Activated T-cell treated with anti-CD3 and anti-CD28 coated beads, Interleukin-2, amount 50 U/mL, for 48 hours (primary cell): ENCODE data around the gene OAS1.

Experiments used
- DNase-seq, 2 experiments: peaks; one replicate each; pipeline ENCODE4 v3.0.0-alpha.2; 2020

The OAS1 gene

DNA sequence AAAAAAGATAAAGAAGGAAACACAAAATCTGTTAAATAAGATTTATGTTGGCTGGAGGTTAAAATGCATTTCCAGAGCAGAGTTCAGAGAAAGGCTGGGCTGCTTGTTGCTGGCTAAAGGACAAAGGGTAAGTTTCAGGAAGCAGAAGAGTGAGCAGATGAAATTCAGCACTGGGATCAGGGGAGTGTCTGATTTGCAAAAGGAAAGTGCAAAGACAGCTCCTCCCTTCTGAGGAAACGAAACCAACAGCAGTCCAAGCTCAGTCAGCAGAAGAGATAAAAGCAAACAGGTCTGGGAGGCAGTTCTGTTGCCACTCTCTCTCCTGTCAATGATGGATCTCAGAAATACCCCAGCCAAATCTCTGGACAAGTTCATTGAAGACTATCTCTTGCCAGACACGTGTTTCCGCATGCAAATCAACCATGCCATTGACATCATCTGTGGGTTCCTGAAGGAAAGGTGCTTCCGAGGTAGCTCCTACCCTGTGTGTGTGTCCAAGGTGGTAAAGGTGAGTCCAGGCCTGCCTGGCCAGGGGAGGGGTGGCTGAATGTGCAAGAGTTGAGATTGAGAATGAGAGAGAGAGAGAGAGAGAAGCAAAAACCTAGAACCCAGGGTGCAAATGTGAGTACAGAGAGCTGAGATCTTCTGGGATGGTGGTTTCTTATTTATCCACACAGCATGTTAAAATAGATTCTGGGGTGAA is at the start of gene OAS1:
TSS of gene OAS1 (plus strand) at position 251 of the 703 bp plus-strand sequence. CDS start at position 329, 78 bp downstream.
- DNase-seq = peak; percentile 37 to 38

DNA sequence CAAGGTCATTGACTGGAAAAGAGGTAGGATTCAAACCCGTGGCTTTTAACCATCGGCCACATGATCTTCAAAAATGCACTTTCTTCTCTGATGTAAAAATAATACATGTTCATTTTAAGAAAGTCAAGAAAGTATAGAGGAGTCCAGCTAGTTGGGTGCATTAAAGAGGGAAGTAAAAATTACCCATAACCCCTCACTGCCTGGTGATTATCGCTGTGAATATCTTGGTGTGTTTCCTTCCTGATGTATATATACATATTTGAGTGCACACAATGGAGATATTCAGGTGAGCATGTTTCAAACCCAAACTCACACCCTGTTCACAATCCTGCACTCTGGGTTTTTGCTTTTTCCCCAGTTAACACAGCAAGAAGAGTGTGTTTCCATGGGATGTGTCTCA is 47.5 kb upstream of the OAS1 start:
- no peak for DNase-seq

DNA sequence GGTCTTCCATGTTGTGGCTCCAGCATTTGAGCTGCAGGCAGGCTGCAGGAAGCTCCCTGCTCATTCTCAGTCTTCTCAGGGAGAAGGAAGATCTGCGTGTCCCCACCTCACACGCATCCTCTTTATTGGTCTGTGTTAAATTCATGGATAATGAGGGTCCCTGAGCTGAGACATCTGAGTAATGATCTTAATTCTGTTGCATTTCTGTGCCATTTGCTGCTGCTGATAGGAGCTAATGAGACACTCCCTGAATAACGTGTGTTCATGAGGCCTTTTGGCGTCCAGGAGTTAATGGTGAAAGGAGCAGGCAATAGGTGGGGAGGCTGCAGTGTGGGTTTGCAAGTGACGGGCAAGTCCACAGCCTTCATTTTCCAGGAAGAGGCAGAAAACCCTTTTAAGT is 46.6 kb upstream of the OAS1 start:
- no peak for DNase-seq

DNA sequence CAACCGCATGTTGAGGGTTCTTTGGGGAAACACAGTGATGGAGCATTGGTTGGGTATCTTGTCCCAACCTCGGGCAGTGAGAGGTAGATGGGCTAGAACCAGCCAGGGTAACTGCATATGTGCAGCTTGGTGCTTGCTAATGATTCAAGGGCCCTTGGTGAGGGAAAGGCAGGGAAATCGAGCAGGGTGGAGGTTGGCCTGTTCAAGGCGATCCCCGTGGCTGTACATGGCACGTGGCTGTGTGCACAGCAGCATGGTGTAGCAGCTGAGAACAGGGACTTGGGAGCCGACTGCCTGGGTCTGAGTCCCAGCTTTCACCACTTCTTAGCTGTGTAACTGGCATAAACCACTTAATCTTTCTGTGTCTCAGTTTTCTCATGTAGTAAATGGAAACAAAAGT is 45.5 kb upstream of the OAS1 start:
- no peak for DNase-seq

DNA sequence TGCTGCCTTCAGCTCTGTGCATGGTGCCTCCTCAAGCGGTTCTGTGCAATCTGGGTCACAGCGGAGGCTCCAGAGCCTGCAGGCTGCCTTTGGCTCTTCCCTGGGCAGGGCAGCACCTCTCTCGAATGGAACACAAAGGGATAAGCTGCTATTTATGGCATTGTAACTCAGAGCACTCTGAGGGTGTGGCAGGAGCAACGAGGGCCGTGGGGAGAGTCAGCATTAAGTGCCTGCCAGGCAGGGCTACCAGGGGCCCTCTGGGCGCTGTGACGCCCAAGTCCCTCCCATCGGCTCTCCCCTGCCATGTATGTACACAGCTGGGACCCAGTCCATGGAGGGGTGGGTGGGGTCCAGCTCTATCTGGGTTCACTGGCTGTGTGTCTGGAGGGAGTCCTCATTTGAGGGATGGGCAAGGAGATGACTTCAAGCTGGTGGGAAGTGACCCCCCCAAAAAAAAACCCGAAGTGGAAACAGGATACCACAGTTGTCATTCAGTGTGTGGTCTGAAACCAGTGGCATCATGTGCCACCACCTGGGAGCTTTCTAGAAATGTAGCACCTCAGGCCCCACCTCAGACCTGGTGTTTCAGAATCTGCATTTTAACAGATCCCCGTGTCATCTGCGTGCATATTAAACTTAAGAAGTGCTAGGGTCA is 44.0 kb upstream of the OAS1 start:
- no peak for DNase-seq

DNA sequence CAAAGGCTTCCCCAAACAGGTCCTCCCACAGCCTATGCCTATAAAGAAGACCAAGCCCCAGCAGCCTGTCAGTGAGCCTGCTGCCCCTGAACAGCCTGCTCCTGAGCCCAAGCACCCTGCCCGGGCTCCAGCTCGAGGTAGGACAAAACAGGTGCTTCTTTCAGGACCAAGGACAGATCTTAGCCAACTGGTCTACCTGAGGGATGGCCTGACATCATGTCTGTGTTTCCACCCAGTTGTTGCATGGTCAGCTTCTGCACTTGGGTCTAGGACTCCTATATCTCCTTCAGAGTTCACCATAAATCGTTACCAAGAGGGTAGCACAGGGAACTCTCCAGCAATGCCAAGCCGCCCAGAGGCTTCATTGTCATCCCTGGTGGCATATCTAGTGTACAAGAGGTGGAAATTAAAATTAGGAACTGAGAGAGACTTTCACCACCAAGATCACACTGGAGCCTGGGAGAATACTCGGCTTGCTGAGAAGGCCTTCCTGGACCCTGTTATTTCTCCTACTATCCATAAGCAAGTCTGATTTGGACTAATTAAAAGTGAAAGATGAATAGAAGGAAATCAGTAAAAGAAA is 38.2 kb upstream of the OAS1 start:
- DNase-seq = no peak

DNA sequence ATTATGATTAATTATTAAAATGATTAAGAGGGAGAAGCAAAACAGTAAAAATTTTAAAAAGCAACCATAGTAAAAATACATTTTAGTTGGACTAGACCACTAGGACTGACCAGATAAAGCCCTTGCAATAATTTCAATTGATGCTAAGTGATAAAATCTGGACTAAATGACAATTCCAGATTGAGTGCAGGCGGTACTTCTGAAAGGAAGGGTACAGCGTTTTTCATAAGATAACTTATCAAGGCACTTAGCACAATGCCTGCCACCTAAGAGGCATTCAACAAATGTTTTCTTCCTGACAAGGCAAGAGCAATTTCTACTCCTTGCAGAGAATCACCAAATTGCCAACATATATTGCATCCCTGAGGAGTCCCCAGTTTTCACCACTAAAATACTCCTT is 37.7 kb upstream of the OAS1 start:
- no peak for DNase-seq

DNA sequence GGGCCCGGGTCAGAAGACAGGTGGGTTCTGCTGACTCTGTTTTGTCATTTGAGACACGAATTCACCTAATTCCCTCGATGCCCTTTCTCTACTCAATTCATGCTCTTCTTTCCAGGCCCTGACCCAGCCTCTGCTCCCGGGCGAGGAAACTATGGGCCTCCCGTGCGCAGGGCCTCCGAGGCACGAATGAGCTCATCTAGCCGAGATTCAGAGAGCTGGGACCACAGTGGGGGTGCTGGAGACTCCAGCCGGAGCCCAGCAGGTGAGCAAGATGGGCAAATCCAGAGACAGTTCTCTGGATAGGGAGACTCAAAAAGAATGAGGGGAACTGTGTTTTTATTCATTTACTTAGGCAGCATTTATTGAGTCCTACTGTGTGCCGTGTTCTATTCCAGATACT is 37.0 kb upstream of the OAS1 start:
- no peak for DNase-seq

DNA sequence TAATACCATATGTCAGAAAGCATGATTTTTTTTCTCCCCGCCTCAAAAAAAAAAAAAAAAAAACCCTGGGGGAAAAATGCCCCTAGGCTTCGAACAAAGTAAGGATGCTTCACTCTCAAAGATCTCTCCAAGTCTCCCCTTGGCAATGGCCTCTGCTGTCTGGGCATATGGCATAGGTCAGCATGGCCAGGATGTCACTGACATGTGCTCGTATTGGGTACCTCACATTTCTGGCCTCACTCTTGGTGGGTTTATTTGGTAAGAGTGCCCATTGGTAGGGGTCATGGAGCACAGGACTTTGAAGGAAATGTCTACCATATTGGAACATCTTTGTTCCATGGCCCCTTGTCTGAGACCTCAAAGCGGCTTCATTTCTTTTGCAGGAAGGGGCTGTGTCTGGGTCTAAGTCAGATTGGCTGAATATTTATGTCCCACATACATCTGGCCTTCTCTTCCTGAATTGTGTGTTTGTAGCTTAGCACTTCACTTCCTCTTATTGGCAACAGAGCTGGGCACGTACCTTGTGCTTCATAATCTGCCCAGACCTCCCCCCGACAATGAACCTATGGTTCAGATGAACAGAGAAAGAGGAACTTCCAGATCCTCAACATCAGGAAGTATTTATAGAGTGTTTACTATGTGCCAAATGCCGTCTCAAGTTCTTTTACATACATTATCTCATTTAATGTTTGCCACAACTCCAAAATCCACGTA is 36.3 kb upstream of the OAS1 start:
- no peak for DNase-seq

DNA sequence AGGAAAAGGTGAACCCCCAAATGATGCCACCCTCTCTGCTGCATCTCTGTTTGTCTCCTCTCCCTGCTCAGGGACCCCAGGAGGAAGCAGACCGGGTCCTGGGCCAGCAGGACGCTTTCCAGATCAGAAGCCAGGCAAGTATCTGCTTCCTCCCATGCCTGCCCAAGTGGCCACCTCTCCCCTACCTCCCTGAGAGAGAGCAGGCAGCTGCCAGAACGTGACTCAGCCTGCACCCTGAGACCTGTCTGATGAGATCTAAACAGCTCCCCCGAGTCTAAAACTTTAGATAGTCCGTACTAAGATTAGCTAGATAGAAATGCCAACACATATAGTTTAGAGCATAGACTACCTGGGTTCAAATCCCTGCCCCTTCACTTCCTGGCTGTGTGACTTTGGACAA is 31.2 kb upstream of the OAS1 start:
- no peak for DNase-seq

DNA sequence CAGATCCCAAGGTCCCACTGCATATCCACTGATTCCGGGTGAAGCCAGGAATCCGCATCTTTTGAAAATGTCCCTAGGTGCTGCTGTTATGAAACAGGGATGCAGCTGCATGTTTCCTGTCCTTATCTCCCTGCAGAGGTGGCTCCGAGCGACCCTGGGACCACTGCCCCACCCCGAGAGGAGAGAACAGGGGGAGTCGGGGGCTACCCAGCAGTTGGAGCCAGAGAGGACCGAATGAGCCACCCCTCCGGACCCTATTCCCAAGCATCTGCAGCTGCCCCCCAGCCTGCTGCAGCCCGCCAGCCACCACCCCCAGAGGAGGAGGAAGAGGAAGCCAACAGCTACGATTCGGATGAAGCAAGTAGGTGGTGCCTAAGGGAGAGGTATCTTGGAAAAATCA is 30.3 kb upstream of the OAS1 start:
- no peak for DNase-seq

DNA sequence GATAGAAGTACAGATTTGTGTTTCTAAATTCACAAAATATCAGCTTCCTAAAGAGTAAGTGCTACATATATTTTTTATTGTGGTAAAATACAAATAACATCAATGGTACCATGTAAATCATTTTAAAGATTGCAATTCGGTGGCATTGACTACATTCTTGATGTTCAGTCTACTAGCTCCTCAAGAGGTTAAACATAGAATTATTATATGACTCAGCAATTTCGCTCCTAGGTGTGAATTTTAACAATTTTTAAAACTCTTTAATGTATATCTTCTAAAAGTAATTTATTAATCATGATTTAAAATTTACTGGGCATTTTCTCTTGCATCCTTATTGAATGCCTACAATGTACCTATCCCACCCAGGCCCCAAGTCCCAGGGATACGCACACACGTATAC is 29.8 kb upstream of the OAS1 start:
- no peak for DNase-seq

DNA sequence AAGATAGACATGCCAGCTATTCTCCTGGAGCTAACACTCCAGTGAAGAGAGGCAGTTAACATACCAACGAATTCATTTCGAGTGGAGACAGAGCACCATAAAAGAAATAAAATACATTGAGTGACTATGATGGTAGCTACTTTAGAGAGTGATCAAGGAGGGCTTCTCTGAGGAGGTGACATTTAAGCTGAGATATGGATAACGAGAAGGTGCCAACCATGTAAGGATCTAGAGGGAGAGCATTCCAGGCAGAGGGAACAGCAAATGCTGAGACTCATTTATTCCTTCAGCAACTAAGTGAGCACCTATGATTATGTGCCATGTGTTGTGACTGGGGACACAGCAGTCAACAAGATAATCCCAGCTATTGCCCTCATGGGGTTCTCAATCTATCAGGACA is 28.3 kb upstream of the OAS1 start:
- no peak for DNase-seq

DNA sequence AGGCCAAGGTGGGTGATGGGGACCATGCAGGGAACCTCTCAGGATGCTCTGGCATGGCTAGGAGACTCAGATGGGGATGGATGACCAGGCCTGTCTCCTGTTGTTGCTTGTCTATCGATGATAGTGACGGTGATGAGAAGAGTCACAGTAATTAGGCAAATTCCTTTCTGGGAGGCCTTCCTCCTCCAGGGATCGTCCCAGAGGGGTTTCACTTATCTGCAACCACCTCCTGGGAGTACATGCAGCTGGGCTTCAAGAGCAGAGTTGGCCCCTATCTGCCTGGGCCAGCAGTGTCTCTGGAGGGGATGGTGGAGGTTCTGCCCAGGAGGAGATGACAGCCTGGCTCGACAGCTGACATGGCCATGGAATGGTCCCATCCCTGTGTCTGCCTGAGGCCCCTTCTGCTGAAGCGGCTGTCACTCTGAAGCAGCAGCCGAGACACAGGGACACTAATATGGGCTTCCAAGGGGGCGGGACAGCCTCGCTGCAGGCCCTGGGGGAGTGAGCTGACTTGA is 27.5 kb upstream of the OAS1 start:
- no peak for DNase-seq

DNA sequence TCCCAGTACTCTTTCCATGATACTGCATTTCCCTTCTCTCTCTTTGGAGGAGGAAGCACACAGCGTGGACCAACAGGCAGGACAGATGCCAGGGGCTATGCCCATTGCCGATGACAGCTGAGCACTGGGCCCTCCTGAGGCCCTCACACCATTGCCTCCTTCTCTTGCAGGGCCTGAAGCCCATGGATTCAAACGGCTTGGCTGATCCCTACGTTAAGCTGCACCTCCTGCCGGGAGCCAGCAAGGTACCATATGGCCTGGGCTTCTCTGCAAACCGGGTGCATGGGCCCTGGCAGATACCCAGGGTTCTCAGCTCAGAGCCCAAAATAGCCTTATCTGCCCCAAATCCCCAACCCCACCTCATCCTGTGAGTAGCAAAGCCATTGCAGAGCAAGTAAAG is 25.2 kb upstream of the OAS1 start:
- DNase-seq = no peak

DNA sequence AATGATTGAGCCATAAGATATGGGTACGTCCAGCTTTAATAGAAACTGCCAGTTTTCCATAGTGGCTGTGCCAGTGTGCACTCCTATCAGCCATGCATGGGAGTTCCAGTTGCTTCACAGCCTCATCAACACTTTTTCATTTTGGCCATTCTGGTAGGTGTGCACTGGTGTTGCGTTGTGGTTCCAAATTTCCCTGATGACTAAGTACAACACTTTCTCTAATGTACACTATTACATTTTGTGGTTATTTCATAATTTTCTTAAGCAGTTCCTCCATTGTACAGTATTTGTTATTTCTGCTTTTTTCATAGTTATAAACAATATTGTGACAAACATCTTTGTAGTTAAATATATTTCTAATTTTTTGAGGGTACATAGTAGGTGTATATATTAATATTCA is 21.5 kb upstream of the OAS1 start:
- DNase-seq = no peak

DNA sequence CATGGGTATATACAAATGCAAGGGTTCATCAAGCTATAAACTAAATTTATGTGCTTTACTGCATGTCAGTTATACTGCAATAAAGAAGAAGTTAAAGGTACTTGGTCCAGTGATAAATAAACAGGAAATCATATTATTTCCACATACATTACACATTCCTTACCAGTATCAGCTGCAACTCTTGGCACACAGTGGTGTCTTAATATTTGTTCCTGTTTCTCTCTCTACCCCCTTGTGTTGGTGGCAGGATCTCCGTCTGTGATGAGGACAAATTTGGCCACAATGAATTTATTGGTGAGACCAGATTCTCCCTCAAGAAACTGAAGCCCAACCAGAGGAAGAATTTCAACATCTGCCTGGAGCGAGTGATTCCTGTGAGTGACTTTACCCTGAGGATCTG is 19.2 kb upstream of the OAS1 start:
- no peak for DNase-seq

DNA sequence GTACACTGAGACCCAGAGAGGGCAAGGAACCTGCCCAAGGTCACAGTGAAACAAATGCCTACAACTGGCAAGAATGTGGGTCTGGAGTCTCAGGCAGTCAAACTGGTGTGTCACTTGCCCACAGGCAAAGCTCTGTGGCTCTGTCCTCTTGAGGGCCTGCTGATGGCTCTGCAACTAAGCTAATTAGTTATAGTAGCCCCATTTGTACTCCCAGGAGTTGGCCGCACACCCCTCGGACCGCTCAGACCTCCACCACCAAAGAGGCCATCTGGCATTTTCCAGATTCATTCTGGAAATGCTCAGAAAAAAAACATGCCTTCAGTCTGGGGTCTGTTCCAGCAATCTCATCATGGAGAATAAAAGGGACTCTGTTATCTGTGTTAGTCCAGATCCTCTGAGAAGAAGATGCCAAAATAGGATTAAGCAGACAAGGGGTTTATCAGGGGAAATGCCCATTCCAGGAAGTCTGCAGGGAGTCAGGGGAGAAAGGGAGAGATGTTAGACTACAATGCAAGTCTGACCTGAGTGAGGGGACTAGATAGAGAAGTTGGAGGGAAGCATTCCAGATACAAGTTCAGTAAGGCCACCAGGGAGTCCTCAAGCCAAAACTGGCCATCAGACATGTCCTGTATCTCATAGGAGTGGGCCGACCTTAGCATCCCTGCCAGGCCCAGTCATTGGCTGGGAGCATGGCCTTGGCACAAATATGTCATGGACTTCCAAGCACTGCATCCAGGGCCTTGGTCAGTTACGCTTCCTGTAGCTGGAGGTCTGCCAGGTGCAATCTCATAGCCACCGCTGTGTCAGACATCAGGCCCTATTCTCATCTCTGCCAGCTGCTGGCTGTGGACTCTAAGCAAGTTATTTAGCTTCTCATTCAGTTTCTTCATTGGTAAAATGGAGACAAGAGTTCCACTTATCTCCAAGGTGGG is 15.4 kb upstream of the OAS1 start:
- DNase-seq = no peak

DNA sequence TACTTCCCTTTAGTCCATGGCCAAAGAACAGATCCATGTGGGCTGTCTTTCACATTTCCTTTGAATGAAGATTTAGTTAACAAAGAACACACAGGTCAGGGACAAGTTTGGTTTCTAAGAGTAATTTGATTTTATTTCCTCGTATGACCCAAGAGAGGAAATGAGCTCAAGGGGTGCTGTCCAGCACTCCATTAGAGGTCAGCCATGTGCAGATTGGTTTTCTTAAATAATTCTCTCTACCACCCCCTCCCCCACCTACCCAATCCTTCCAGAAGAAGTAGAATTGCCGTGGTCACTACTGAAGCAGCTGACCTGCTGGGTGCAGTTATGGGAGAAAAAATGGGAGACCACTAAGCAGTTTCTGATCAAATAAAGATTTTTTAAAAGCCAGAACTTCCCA is 13.9 kb upstream of the OAS1 start:
- DNase-seq = no peak

DNA sequence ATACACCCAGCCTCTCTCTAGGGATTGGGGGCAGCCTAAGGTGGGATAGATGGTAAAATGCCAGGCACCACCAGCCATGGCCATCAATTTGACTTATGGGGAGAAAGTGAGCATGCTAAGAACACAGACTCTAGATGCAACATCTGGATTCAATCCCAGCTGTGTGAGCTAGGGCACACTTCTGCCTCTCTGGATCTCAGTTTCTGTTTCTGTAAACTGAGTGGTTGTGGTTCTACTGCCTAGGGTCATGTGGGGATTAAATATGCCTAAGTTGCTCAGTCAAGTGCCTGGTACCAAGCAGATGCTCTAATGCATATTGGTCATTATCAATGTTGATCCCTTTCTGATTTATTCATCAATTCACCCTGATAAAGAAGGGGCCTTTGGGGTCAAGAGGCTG is 12.6 kb upstream of the OAS1 start:
- no peak for DNase-seq

DNA sequence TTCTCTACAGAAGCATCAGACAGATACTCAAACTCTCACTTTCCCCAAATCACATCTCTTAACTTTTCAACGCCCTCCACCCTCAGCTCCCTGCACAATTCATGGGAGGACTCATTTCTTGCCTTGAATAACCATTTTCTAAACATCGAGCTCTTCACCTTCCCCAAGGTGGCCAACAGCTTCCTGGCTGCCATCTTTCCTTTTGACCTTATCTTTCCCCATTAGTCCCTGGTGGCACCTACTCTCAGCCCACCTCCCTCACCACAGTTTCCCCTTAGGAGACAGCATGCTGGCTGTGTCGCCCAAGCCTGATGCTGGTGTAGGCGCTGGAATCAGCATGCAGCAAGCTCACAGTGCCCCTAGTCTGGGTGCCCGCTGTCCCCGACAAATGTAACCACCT is 8.4 kb upstream of the OAS1 start:
- no peak for DNase-seq

DNA sequence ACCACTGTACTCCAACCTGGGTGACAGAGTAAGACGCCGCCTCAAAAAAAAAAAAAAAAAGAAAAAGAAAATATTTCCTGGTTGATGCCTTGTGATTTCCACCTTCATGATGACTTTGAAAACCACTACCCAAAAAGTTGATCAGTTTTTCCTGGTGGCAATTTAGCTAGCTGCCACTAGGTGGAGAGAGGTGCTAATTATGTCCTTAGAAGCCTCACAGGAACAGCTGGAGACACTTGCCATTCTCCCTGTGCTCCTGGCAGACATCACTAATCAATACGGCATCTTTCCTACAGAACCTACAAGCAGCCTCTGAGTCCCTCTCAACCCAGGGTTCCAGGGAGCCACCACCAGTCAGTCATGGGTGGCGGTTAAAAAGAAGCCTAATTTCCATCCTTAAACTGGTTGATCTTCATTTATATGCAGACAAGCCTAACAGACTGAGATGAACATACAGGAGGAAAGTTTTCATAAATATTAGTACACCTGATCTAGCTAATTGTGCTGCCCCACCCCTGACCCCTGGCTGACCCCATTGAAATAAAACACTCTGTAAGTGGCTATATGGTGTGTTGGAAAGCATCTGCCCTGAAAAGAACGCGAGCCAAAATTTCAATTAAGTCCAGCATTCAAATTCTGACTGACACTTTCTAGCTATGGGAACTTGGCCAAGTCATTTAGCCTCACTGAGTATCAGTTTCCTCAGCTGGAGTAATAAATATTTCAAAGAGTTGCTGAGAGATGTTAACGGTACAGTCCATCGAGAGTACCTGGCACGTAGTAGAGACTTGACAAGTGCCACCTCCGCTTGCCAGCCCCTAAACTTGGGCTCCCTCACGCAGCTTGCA is 6.2 kb upstream of the OAS1 start:
- DNase-seq = peak; percentile 36 to 48
